HTERT RPE-1 (cell line): ENCODE data around the gene HDAC10.

Experiments used
- in situ Hi-C: fragments of 300-500 bp; cut with MboI; formaldehyde crosslinking; loops from 4 replicates; pipeline ENCODE4 v1.14.3; 2020; ENCODE audit warnings: low sequenced_read_pairs

HDAC10 gene

GRCh38 chr22:50270666-50271394 is 19.8 kb upstream of the HDAC10 start:
- in situ Hi-C loops, result no loop called here

- in situ Hi-C loops, result no loop called here
These were observed 19.1 kb upstream of the HDAC10 start, which contains the start of gene MAPK11 for GRCh38 chr22:50269970-50270665. TSS of gene MAPK11 (minus strand) at chr22:50270380. CDS start at chr22:50270292, 88 bp downstream.

DNA sequence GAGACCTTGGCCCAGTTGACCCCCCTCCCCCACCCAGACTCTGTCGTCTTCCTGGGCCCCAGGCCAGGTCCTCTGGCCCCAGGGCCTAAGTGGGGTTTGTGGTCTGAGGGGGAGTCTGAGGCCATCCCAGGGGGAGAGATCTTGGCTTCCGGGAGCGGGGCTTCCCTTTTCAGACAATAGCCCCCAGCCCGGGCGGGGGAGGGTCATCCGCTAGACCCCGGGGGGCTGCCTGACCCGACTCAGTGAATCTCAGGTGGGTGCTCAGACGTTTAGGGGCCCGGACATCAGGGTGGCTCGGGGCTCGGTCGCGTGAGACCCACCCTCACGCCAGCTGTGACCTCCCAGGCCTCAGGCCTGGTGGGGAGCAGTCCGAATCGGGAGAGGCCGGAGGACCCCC is 18.5 kb upstream of the HDAC10 start:
- in situ Hi-C loops, result no loop called here

DNA sequence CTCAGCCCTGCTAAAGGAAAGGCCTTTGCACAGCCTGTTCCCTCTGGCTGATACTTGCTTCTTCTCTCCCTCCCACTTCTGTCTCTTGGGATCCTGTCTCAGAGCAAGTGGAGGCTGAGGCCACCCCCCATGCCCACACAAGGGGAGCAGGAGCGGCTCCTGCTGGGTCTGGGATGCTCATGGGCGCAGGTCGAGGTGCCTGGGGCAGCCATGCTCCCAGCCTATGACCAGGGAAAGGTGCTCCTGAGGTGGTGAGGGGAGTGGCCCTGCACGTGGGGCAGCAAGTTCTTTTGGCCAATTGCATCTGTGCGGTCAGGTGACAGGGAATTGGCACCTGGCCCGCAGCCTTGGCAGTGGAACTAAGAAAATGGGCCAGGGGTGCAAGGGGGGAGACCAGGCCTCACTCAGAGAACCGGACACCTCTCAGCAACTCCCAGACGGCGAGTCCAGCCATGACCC is 17.6 kb upstream of the HDAC10 start:
- in situ Hi-C loops, result no loop called here

DNA sequence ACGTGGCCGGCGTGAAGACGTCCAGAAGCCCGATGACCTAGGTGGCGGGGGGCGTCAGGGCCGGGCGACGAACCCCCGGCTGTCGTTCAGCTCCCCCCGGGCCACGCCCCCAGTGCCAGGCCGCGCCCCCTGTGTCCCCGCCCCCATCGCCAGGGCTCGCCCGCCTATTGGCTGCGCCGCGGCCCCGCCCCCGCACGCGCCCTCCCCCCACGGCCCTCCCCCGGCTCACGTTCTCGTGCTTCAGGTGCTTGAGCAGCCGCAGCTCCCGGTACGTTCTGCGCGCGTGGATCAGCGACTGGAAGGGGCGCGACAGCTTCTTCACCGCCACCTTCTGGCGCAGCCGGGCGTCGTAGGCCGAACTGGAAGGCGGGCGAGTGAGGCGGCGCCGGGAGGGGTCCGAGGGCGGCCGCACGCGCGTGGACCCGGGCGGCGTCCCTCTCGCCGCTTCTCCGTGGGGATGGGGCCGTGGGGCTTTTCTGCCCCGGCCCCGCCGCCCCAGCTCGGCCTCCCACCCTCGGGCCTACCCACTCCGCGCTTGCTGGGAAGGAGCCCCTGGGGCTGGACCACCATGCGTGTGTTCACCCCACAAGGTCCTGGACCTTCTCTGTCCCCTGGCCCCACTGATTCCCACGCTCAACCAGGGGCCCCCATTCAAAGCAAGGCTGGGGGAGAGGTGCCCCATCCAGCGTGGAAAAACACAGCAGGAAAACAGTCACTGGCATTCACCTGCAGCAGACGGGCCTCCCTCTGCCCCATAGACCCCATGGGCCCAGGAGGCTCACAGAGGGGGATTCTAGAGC is 16.7 kb upstream of the HDAC10 start:
- in situ Hi-C loops, result no loop called here

- in situ Hi-C loops, result no loop called here
These were observed 15.9 kb upstream of the HDAC10 start for GRCh38 chr22:50266994-50267393.

DNA sequence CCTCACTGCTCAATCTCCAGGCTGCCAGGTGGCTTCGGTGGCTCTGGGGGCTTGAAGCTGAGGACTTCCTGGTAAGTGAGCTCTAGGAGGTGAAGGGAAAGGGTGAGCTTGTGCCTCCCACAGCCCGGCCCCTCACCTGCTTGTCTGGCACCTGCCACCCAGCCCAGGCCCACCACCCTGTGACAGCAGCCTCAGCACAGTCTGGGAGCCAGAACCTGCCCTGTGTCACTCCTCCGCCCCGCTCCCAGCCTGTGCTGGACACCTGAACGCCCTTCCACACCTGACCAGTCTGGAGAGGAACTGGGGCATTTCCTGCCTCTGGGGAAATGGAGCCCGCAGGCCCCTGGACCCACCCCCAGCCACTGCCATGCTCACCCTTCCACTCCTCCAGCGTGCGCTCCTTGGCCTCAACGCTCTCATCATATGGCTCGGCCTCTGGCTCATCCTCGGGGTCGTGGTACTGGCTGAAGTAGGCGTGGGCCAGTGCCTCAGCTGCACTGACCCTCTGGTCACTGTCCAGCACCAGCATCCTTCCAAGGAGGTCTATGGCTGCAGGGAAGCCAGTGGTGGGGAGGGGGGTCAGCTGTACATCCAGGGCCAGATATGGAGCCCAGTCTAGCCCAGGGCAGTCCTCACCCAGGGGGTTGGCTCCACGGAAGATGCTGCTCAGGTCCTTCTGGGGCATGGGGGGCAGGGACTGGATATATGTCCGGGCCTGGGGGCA is 14.0 kb upstream of the HDAC10 start:
- in situ Hi-C loops, result no loop called here

DNA sequence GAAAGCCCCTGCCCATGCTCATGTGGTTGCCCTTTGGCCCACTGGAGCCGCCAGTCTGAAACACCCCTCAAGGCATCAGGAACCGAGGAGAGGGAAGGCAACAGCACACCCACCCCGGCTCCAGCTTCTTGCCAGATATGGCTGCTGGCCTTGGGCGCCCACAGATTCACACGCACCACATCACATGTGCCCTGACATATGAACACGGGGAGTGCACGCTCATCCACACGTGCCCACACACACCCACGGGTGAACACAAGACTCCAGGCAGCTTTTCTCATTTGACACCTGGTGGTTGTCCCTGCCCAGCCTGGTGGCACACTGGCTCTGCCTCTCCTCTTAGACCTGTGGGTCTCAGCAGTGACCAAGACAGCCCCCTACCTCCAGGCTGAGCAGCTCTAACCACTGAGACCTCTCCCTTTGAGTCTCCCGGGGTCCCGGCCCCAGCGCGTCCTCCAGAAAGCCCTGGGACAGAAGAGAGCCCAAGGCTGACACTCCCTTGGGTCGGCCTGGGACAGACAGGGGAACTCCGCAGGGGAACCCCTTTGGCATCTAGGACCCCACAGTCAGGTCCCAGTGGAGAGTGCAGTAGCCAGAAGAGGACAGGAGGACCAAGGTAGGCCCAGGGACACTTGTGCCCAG is 13.2 kb upstream of the HDAC10 start:
- in situ Hi-C loops, result no loop called here

- in situ Hi-C loops, result no loop called here
These were observed 12.0 kb upstream of the HDAC10 start for GRCh38 chr22:50262973-50263617.

- in situ Hi-C loops, result no loop called here
These were observed 11.4 kb upstream of the HDAC10 start for GRCh38 chr22:50262460-50262911.

- in situ Hi-C loops, result no loop called here
These were observed 10.8 kb upstream of the HDAC10 start, which contains the start of gene MAPK12 for GRCh38 chr22:50261615-50262459. TSS of gene MAPK12 (minus strand) at chr22:50261683. CDS start at chr22:50261509, 174 bp downstream.

GRCh38 chr22:50260801-50261614 is 9.9 kb upstream of the HDAC10 start:
- in situ Hi-C loops, result no loop called here

GRCh38 chr22:50260434-50260800 is 9.4 kb upstream of the HDAC10 start:
- in situ Hi-C loops, result no loop called here

- in situ Hi-C loops, result no loop called here
These were observed 8.2 kb upstream of the HDAC10 start for GRCh38 chr22:50259302-50259701.

DNA sequence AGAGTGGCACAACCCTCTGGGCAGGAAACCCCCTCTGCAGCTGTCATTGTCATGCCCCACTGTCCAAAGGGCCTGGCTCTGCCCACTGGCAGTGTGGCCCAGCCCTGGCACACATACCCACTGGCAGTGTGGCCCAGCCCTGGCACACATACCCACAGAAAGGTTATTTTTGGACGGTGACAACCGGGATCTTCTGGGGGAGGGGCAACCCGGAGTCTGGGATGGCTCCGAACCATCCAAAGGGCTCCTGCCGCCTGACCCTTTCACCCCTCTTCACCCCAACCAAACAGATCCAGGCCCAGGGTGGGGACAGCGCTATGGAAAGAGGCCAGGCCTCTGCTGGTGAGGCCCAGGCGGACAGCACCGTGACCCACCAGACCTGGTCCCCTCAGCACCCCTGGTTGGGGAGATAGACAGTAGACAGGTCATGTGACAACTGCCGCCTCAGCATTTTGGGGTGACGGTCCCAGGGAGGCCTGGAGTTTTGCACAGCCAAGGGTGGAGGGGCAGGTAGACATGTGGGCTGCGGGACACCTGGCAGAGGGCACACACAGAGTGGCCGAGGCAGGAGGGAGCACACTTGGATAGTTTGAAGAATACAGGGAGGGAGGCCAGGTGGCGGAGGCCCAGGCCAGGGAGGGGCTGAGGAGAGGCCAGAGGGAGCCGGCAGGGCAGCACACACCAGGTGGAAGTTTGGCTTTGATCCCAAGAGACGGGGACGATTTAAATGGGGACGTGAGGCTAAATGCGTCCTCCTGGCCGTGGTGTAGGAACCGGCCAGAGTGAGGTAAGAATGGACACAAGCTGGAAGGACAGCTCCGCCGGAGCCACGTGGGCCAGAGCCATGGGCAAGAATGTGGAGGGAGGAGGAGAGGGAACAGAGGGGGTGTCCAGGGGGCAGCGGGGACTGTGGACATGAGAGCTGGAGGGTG is 7.6 kb upstream of the HDAC10 start:
- in situ Hi-C loops, result no loop called here

DNA sequence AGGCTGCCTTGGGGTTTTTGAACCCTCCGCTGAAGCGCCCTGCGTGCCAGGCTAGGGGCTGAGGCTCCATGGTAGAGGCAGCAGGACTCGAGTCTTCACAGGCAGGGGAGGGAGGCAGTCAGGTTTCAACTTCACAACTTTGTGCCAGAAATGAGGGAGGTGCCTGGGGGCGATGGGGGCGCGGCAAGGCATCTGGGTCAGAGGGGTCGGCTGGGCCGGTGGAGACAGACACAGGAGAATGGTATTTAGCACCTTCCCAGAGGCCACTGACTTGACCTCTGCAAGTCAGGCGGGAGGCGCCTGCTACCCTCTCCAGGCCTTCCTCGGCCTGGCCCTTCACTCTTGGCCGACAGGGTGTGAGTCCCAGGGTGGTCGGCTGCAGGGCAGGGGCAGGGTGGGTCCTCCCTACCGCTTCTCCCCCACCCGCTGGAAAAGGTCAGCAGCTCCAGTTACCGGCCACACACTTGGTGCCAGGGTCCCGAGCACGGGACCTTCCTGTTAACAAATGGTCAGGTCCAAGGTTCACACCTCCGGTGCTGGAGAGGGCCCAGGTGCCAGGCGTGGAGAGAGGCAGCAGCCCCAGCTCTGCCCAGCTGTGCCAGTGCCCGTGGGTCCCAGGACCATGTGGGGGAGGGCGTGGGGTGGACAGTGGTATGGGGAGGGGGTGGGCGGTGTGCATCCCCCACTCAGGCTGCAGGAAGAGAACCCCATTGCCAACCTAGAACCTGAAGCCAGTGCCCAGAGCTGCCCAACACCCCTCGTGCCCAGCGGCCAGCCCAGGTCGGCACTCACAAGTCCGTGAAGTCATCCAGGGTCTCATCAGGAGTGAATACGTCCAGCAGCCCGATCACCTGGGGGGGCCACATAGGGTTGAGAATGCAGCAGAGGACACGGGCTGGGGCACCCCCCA is 6.6 kb upstream of the HDAC10 start:
- in situ Hi-C loops, result no loop called here
